ENCODE results near the gene ZC4H2.
"Not testable (repeated sequence)": the region's sequence is repeated elsewhere in the genome, so short reads cannot be mapped to it uniquely, and the experiment has no call there.

Gene ZC4H2

GRCh38 chrX:64975989-64976672, at the start of gene ZC4H2:
Gene ZC4H2 (minus strand): TSS chrX:64976450. CDS start chrX:64976377, 73 bp downstream.
- ChIA-PET POLR2A (interaction anchor here (2.0 kb wide), 1 partner anchor 58 kb away, joined by 16 read pairs; the partner anchor contains the start of gene ZC3H12B), CTCF (no interaction called here)
- DNase-seq (ENCODE audit: extremely low spot score): peak; percentile 81
- TF ChIP-seq LEF1 (IDR thresholded peaks at IDR 0.05; ENCODE audit: borderline replicate concordance): no peak
- no peak for TF ChIP-seq PKNOX1 (IDR thresholded peaks at IDR 0.05)
- no peak for TF ChIP-seq CTBP1 (IDR thresholded peaks at IDR 0.05; ENCODE audit: borderline replicate concordance)
- no peak for TF ChIP-seq ZNF384 (IDR thresholded peaks at IDR 0.05)
- TF ChIP-seq ELF4 (IDR thresholded peaks at IDR 0.05): no peak
- TF ChIP-seq NFRKB (IDR thresholded peaks at IDR 0.05): no peak
- no peak for TF ChIP-seq SP1 (IDR thresholded peaks at IDR 0.05)
- TF ChIP-seq HDGF (IDR thresholded peaks at IDR 0.05; ENCODE audit: borderline replicate concordance): no peak
- TF ChIP-seq FOXM1 (IDR thresholded peaks at IDR 0.05; ENCODE audit: borderline replicate concordance): no peak
- TF ChIP-seq SUZ12 (IDR thresholded peaks at IDR 0.05): no peak
- TF ChIP-seq TARDBP (IDR thresholded peaks at IDR 0.05): no peak
- TF ChIP-seq BHLHE40 (IDR thresholded peaks at IDR 0.05; ENCODE audit: borderline replicate concordance): no peak
- no peak for TF ChIP-seq FOXA1 (IDR thresholded peaks at IDR 0.05)
- TF ChIP-seq L3MBTL2 (conservative IDR thresholded peaks at IDR 0.05): no peak
- TF ChIP-seq FOXK2 (IDR thresholded peaks at IDR 0.05): no peak

- no peak for TF ChIP-seq ARNT (IDR thresholded peaks at IDR 0.05)
- ChIA-PET POLR2A (no interaction called here), CTCF (no interaction called here)
- DNase-seq (ENCODE audit: extremely low spot score): no peak
These were observed 41.2 kb upstream of the ZC4H2 start for GRCh38 chrX:65017451-65017850.

GRCh38 chrX:65014230-65014629, 38.0 kb upstream of the ZC4H2 start:
- TF ChIP-seq PKNOX1 (IDR thresholded peaks at IDR 0.05): no peak
- TF ChIP-seq BHLHE40 (IDR thresholded peaks at IDR 0.05; ENCODE audit: borderline replicate concordance): no peak
- TF ChIP-seq SP1 (IDR thresholded peaks at IDR 0.05): no peak
- no peak for TF ChIP-seq SUZ12 (IDR thresholded peaks at IDR 0.05)
- no peak for TF ChIP-seq FOXM1 (IDR thresholded peaks at IDR 0.05; ENCODE audit: borderline replicate concordance)
- TF ChIP-seq HDGF (IDR thresholded peaks at IDR 0.05; ENCODE audit: borderline replicate concordance): no peak
- TF ChIP-seq ARNT (IDR thresholded peaks at IDR 0.05): no peak
- TF ChIP-seq FOXK2 (IDR thresholded peaks at IDR 0.05): no peak
- TF ChIP-seq NFRKB (IDR thresholded peaks at IDR 0.05): no peak
- no peak for TF ChIP-seq ZNF384 (IDR thresholded peaks at IDR 0.05)
- no peak for TF ChIP-seq TARDBP (IDR thresholded peaks at IDR 0.05)
- no peak for TF ChIP-seq LEF1 (IDR thresholded peaks at IDR 0.05; ENCODE audit: borderline replicate concordance)
- TF ChIP-seq CTBP1 (IDR thresholded peaks at IDR 0.05; ENCODE audit: borderline replicate concordance): no peak
- TF ChIP-seq L3MBTL2 (conservative IDR thresholded peaks at IDR 0.05): no peak
- TF ChIP-seq FOXA1 (IDR thresholded peaks at IDR 0.05): no peak
- TF ChIP-seq ELF4 (IDR thresholded peaks at IDR 0.05): no peak
- POLR2A ChIA-PET: no interaction called here
- CTCF ChIA-PET: no interaction called here
- DNase-seq (ENCODE audit: extremely low spot score): no peak

GRCh38 chrX:65009459-65009858, 33.2 kb upstream of the ZC4H2 start:
- CTCF ChIA-PET: no interaction called here

GRCh38 chrX:65002208-65002607, 26.0 kb upstream of the ZC4H2 start:
- CTCF ChIA-PET; POLR2A ChIA-PET; DNase-seq (ENCODE audit: extremely low spot score): not testable (repeated sequence)

More at GRCh38 chrX:65009459-65009858, 33.2 kb upstream of the ZC4H2 start:
- TF ChIP-seq NFRKB (IDR thresholded peaks at IDR 0.05): no peak
- TF ChIP-seq HDGF (IDR thresholded peaks at IDR 0.05; ENCODE audit: borderline replicate concordance): no peak
- no peak for TF ChIP-seq FOXK2 (IDR thresholded peaks at IDR 0.05)
- no peak for TF ChIP-seq SUZ12 (IDR thresholded peaks at IDR 0.05)
- TF ChIP-seq PKNOX1 (IDR thresholded peaks at IDR 0.05): no peak
- no peak for TF ChIP-seq L3MBTL2 (conservative IDR thresholded peaks at IDR 0.05)
- TF ChIP-seq FOXA1 (IDR thresholded peaks at IDR 0.05): no peak
- TF ChIP-seq LEF1 (IDR thresholded peaks at IDR 0.05; ENCODE audit: borderline replicate concordance): no peak
- no peak for TF ChIP-seq FOXM1 (IDR thresholded peaks at IDR 0.05; ENCODE audit: borderline replicate concordance)
- no peak for TF ChIP-seq ELF4 (IDR thresholded peaks at IDR 0.05)
- TF ChIP-seq TARDBP (IDR thresholded peaks at IDR 0.05): no peak
- no peak for TF ChIP-seq CTBP1 (IDR thresholded peaks at IDR 0.05; ENCODE audit: borderline replicate concordance)
- no peak for DNase-seq (ENCODE audit: extremely low spot score)
- POLR2A ChIA-PET: no interaction called here

- no peak for DNase-seq (ENCODE audit: extremely low spot score)
- ChIA-PET POLR2A (interaction anchor here (1.1 kb wide), 1 partner anchor 38 kb away, joined by 3 read pairs; the partner anchor contains the start of gene ZC3H12B), CTCF (no interaction called here)
- TF ChIP-seq HDGF (IDR thresholded peaks at IDR 0.05; ENCODE audit: borderline replicate concordance) (no peak), ZNF384 (IDR thresholded peaks at IDR 0.05) (no peak), FOXA1 (IDR thresholded peaks at IDR 0.05) (no peak), SP1 (IDR thresholded peaks at IDR 0.05) (no peak), PKNOX1 (IDR thresholded peaks at IDR 0.05) (no peak), TARDBP (IDR thresholded peaks at IDR 0.05) (no peak), FOXK2 (IDR thresholded peaks at IDR 0.05) (no peak), ARNT (IDR thresholded peaks at IDR 0.05) (no peak), FOXM1 (IDR thresholded peaks at IDR 0.05; ENCODE audit: borderline replicate concordance) (no peak)
These were observed 20.6 kb upstream of the ZC4H2 start for GRCh38 chrX:64996805-64997204.
